ENCODE data around the gene KNTC1. TPM values are rescaled to one million over a fixed set of nuclear protein-coding genes. Genes with fewer than 3 reads are reported as not detected.

Gene KNTC1
- total and polyA plus RNA-seq, 3 experiments from 2014 or later, result 3.8 to 69.6 (median 66.0) TPM

Other genes with a start within 250 kb of the KNTC1 start
- 10 to 100 TPM; 43.9 to 48.2 TPM for gene CLIP1, start 104.6 kb upstream of the KNTC1 start, total RNA-seq
- 27.3 TPM for gene CLIP1, start 104.6 kb upstream of the KNTC1 start, polyA plus RNA-seq
- gene ZCCHC8, start 26.3 kb upstream of the KNTC1 start, total RNA-seq, result 10 to 100 TPM; 32.1 to 33.7 TPM
- 12.1 TPM for gene ZCCHC8, start 26.3 kb upstream of the KNTC1 start, polyA plus RNA-seq
- 10 to 100 TPM; 84.3 to 87.1 TPM for gene RSRC2, start 313 bp upstream of the KNTC1 start, total RNA-seq
- gene RSRC2, start 313 bp upstream of the KNTC1 start, polyA plus RNA-seq, result 40.3 TPM
- gene HCAR2, start 176.1 kb downstream of the KNTC1 start, total RNA-seq, result not detected
- not detected for gene HCAR2, start 176.1 kb downstream of the KNTC1 start, polyA plus RNA-seq
- gene HCAR3, start 189.6 kb downstream of the KNTC1 start, total RNA-seq, result not detected
- gene HCAR3, start 189.6 kb downstream of the KNTC1 start, polyA plus RNA-seq, result not detected
- under 1 TPM; 0.13 to 0.16 TPM for gene HCAR1, start 203.6 kb downstream of the KNTC1 start, total RNA-seq
- not detected for gene HCAR1, start 203.6 kb downstream of the KNTC1 start, polyA plus RNA-seq
- gene DENR, start 225.6 kb downstream of the KNTC1 start, total RNA-seq, result 10 to 100 TPM; 78.8 to 79.3 TPM
- gene DENR, start 225.6 kb downstream of the KNTC1 start, polyA plus RNA-seq, result 68.7 TPM
- under 1 TPM; 0.35 to 0.53 TPM for gene CCDC62, start 247.3 kb downstream of the KNTC1 start, total RNA-seq
- 0.41 TPM for gene CCDC62, start 247.3 kb downstream of the KNTC1 start, polyA plus RNA-seq

Measured in CD8-positive, alpha-beta memory T cell (primary cell).